ENCODE data around the gene ARHGAP6.

ARHGAP6 gene

GRCh38 chrX:11319806-11320520, 345.8 kb downstream of the ARHGAP6 start:
- no peak for DNase-seq (ENCODE audit: low read depth in 3 of 3, low spot score in 1 of 3)

- no peak for DNase-seq (ENCODE audit: low read depth in 3 of 3, low spot score in 1 of 3)
Measured at GRCh38 chrX:11311706-11312105, 354.0 kb downstream of the ARHGAP6 start.

- DNase-seq (ENCODE audit: low read depth in 3 of 3, low spot score in 1 of 3), result no peak
Measured at GRCh38 chrX:11309220-11309619, 356.5 kb downstream of the ARHGAP6 start.

GRCh38 chrX:11305641-11306040, 360.1 kb downstream of the ARHGAP6 start:
- DNase-seq (ENCODE audit: low read depth in 3 of 3, low spot score in 1 of 3), result no peak

GRCh38 chrX:11304829-11305228, 360.9 kb downstream of the ARHGAP6 start:
- no peak for DNase-seq (ENCODE audit: low read depth in 3 of 3, low spot score in 1 of 3)

- DNase-seq (ENCODE audit: low read depth in 3 of 3, low spot score in 1 of 3), result no peak
Measured at GRCh38 chrX:11298600-11298999, 367.1 kb downstream of the ARHGAP6 start.

GRCh38 chrX:11296051-11296450, 369.7 kb downstream of the ARHGAP6 start:
- no peak for DNase-seq (ENCODE audit: low read depth in 3 of 3, low spot score in 1 of 3)

GRCh38 chrX:11293113-11293512, 372.6 kb downstream of the ARHGAP6 start, which contains the start of gene AMELX:
Gene AMELX, plus strand, starts transcription at chrX:11293413. Its CDS starts 1,376 bp downstream, at chrX:11294789.
- no peak for DNase-seq (ENCODE audit: low read depth in 3 of 3, low spot score in 1 of 3)

- DNase-seq (ENCODE audit: low read depth in 3 of 3, low spot score in 1 of 3), result no peak
Measured at GRCh38 chrX:11290416-11291102, 375.2 kb downstream of the ARHGAP6 start.

- DNase-seq (ENCODE audit: low read depth in 3 of 3, low spot score in 1 of 3), result no peak
Measured at GRCh38 chrX:11287505-11287904, 378.2 kb downstream of the ARHGAP6 start.

GRCh38 chrX:11285651-11286050, 380.1 kb downstream of the ARHGAP6 start:
- DNase-seq (ENCODE audit: low read depth in 3 of 3, low spot score in 1 of 3), result no peak

- DNase-seq (ENCODE audit: low read depth in 3 of 3, low spot score in 1 of 3), result no peak
Measured at GRCh38 chrX:11282043-11282442, 383.7 kb downstream of the ARHGAP6 start.

- DNase-seq (ENCODE audit: low read depth in 3 of 3, low spot score in 1 of 3), result no peak
Measured at GRCh38 chrX:11273544-11273943, 392.2 kb downstream of the ARHGAP6 start.

GRCh38 chrX:11272863-11273262, 392.9 kb downstream of the ARHGAP6 start:
- DNase-seq (ENCODE audit: low read depth in 3 of 3, low spot score in 1 of 3), result no peak

- no peak for DNase-seq (ENCODE audit: low read depth in 3 of 3, low spot score in 1 of 3)
Measured at GRCh38 chrX:11272290-11272689, 393.4 kb downstream of the ARHGAP6 start.

- no peak for DNase-seq (ENCODE audit: low read depth in 3 of 3, low spot score in 1 of 3)
Measured at GRCh38 chrX:11269996-11270395, 395.7 kb downstream of the ARHGAP6 start.

GRCh38 chrX:11269006-11269405, 396.7 kb downstream of the ARHGAP6 start:
- DNase-seq (ENCODE audit: low read depth in 3 of 3, low spot score in 1 of 3), result no peak

GRCh38 chrX:11267425-11267824, 398.3 kb downstream of the ARHGAP6 start:
- DNase-seq (ENCODE audit: low read depth in 3 of 3, low spot score in 1 of 3), result no peak

GRCh38 chrX:11266573-11267003, 399.1 kb downstream of the ARHGAP6 start:
- no peak for DNase-seq (ENCODE audit: low read depth in 3 of 3, low spot score in 1 of 3)

GRCh38 chrX:11265352-11265751, 400.4 kb downstream of the ARHGAP6 start:
- no peak for DNase-seq (ENCODE audit: low read depth in 3 of 3, low spot score in 1 of 3)

- no peak for DNase-seq (ENCODE audit: low read depth in 3 of 3, low spot score in 1 of 3)
Measured at GRCh38 chrX:11264925-11265324, 400.8 kb downstream of the ARHGAP6 start.

- DNase-seq (ENCODE audit: low read depth in 3 of 3, low spot score in 1 of 3), result no peak
Measured at GRCh38 chrX:11261260-11261659, 404.5 kb downstream of the ARHGAP6 start.

GRCh38 chrX:11259437-11259836, 406.3 kb downstream of the ARHGAP6 start:
- no peak for DNase-seq (ENCODE audit: low read depth in 3 of 3, low spot score in 1 of 3)

Data from stimulated activated CD4-positive, alpha-beta T cell treated with anti-CD3 and anti-CD28 coated beads, TNF-alpha, amount 100 ng/mL, for 1 hour (primary cell).